K562 (cell line): ENCODE measurements around the gene ARFRP1. TPM values are rescaled to one million over a fixed set of nuclear protein-coding genes. Genes with fewer than 3 reads are reported as not detected.

Source experiments
- ATAC-seq: fragments of 200-7000 bp; cut with Tn5 transposase; 3 replicates; pipeline ENCODE4 v1.9.1; 2020; ENCODE audit warnings: moderate library complexity
- BruUV-seq: library from RNA; stranded (reverse); fragments of 400-500 nt; replicated peaks from 2 replicates; lab custom pipeline; 2021; lab: Mats Ljungman, UMichigan
- CTCF ChIA-PET: fragments of 300-600 bp; formaldehyde crosslinking; extraction: SDS; loops from one replicate; lab custom pipeline; 2021; ENCODE audit warnings: low intra/inter-chr PET ratio; lab: Yijun Ruan, JAX
- POLR2A ChIA-PET: fragments of 300-600, 350-650 bp; sonication (Branson Sonifier 250); formaldehyde crosslinking; extraction: SDS; loops from one replicate; lab custom pipeline; 2021; ENCODE audit warnings: antibody characterized with exemption, inconsistent platforms; lab: Yijun Ruan, JAX
- DNase-seq, 4 experiments: peaks; one replicate each; pipeline versions ENCODE4 v3.0.0 to v3.0.0-alpha.2; 2011 to 2018; ENCODE audit warnings: low spot score in 3 of 4, mixed read lengths in 3 of 4; ENCODE audit errors: extremely low read depth in 1 of 4
- FAIRE-seq: peaks from 2 replicates; lab custom pipeline; 2011; peaks lifted over from hg19 to GRCh38; lab: Jason Lieb, UNC
- H2AFZ ChIP-seq: 2 replicates; pipeline ENCODE4 v1.6.0; 2011; ENCODE audit warnings: low read depth, low read length, control low read depth, inconsistent platforms
- H3K27ac ChIP-seq: fragments of 200-600 bp; 3 replicates; pipeline ENCODE4 v1.8.0; 2011; ENCODE audit warnings: low read depth, mild to moderate bottlenecking, control low read depth, inconsistent platforms, low read length, moderate library complexity, mixed read lengths; ENCODE audit errors: extremely low read depth
- H3K27me3 ChIP-seq, 2 experiments: fragments of 300-600 bp in 1 of 2; 2 replicates in 1 of 2; 3 replicates in 1 of 2; pipeline versions ENCODE4 v1.6.0 to v1.8.0; 2011; ENCODE audit warnings: inconsistent platforms in 2 of 2, low read length in 2 of 2, mild to moderate bottlenecking in 1 of 2, mixed read lengths in 1 of 2, moderate library complexity in 1 of 2; ENCODE audit not compliant: control insufficient read depth in 2 of 2, insufficient read depth in 2 of 2
- H3K36me3 ChIP-seq: fragments of 300-600 bp; 3 replicates; pipeline ENCODE4 v1.8.0; 2011; ENCODE audit warnings: mild to moderate bottlenecking, low read length, inconsistent platforms; ENCODE audit not compliant: control insufficient read depth, insufficient read depth
- H3K4me1 ChIP-seq, 2 experiments: fragments of 200-600 bp in 1 of 2; replicated peaks in 1 of 2; 2 replicates in 1 of 2; 3 replicates in 1 of 2; pipeline versions ENCODE4 v1.5.1 to v1.8.0; 2011; ENCODE audit warnings: inconsistent platforms in 2 of 2, low read length in 2 of 2, mild to moderate bottlenecking in 1 of 2, mixed read lengths in 1 of 2, moderate library complexity in 1 of 2; ENCODE audit not compliant: control insufficient read depth in 2 of 2, insufficient read depth in 2 of 2
- H3K4me2 ChIP-seq: 2 replicates; pipeline ENCODE4 v1.6.1; 2011; ENCODE audit warnings: low read length, control low read depth, inconsistent platforms, mixed read lengths; ENCODE audit not compliant: insufficient read depth
- H3K4me3 ChIP-seq: fragments of 200-600 bp; sonication (generic), shearing (Covaris generic); 2 replicates; pipeline ENCODE4 v1.5.1; 2016; ENCODE audit warnings: control low read depth, inconsistent platforms
- H3K79me2 ChIP-seq: fragments of 200-600 bp; 3 replicates; pipeline ENCODE4 v1.8.0; 2011; ENCODE audit warnings: low read length, inconsistent platforms; ENCODE audit not compliant: control insufficient read depth, insufficient read depth
- H3K9ac ChIP-seq, 2 experiments: 2 replicates each; pipeline versions ENCODE4 v1.6.0 to v1.6.1; 2011; ENCODE audit warnings: low read depth in 2 of 2, low read length in 2 of 2, control low read depth in 1 of 2, inconsistent platforms in 1 of 2, mild to moderate bottlenecking in 1 of 2, mixed read lengths in 1 of 2; ENCODE audit not compliant: insufficient read depth in 1 of 2
- H3K9me1 ChIP-seq: one replicate; pipeline ENCODE4 v1.6.0; 2011; ENCODE audit warnings: inconsistent platforms, mild to moderate bottlenecking, low read length, moderate library complexity; ENCODE audit not compliant: control insufficient read depth, insufficient read depth
- H3K9me3 ChIP-seq: replicated peaks from 2 replicates; pipeline ENCODE4 v1.5.1; 2011; ENCODE audit warnings: low read depth, low read length, inconsistent platforms; ENCODE audit not compliant: control insufficient read depth, insufficient read depth
- H4K20me1 ChIP-seq: replicated peaks from 2 replicates; pipeline ENCODE4 v1.6.1; 2011; ENCODE audit warnings: low read length, inconsistent platforms, mixed read lengths; ENCODE audit not compliant: control insufficient read depth, insufficient read depth
- ADNP ChIP-seq: fragments of 200-800 bp; sonication (Bioruptor generic); IDR thresholded peaks from 2 replicates; pipeline ENCODE4 v1.6.1; 2016; ENCODE audit warnings: missing genetic modification characterization, missing compliant biosample characterization
- AFF4 ChIP-seq: sonication (generic); formaldehyde crosslinking; IDR thresholded peaks from 2 replicates; pipeline ENCODE4 v1.8.0; 2023; ENCODE audit warnings: mild to moderate bottlenecking, missing genetic modification reagents
- ATF7 ChIP-seq: fragments of 450-650 bp; IDR thresholded peaks from 2 replicates; pipeline ENCODE4 v1.7.1; 2014; ENCODE audit warnings: mild to moderate bottlenecking, moderate library complexity
- CREB3L1 ChIP-seq: fragments of 450-650 bp; IDR thresholded peaks from 2 replicates; pipeline ENCODE4 v1.6.1; 2014; ENCODE audit warnings: low read depth, mild to moderate bottlenecking, moderate library complexity, borderline replicate concordance
- ELF2 ChIP-seq: fragments of 250-450 bp; sonication (Bioruptor Pico); IDR thresholded peaks from 2 replicates; pipeline ENCODE4 v1.5.0; 2021; ENCODE audit warnings: mild to moderate bottlenecking
- HCFC1 ChIP-seq: IDR thresholded peaks from 2 replicates; pipeline ENCODE4 v1.6.1; 2012; ENCODE audit warnings: low read depth, low read length, improper control_type of control experiment
- HDGF ChIP-seq: fragments of 450-650 bp; IDR thresholded peaks from 2 replicates; pipeline ENCODE4 v1.6.1; 2016
- HMGN3 ChIP-seq: IDR thresholded peaks from 2 replicates; pipeline ENCODE4 v1.6.1; 2011; ENCODE audit warnings: borderline replicate concordance, low read depth, mild to moderate bottlenecking, mixed read lengths, low read length; ENCODE audit not compliant: insufficient read length; ENCODE audit errors: extremely low read depth
- HNRNPH1 ChIP-seq: fragments of 200-400 bp; formaldehyde crosslinking; optimal IDR thresholded peaks from 2 replicates; pipeline ENCODE3; 2017; ENCODE audit warnings: low read depth, mild to moderate bottlenecking, low read length, moderate library complexity
- KLF6 ChIP-seq: fragments of 250-450 bp; sonication (Bioruptor Pico); IDR thresholded peaks from 2 replicates; pipeline ENCODE4 v1.4.0; 2020; ENCODE audit warnings: mild to moderate bottlenecking, moderate library complexity, borderline replicate concordance
- MAFG ChIP-seq: fragments of 450-650 bp; conservative IDR thresholded peaks from 2 replicates; pipeline ENCODE4 v1.6.1; 2016; ENCODE audit warnings: missing genetic modification characterization, missing compliant biosample characterization
- NELFE ChIP-seq: IDR thresholded peaks from 2 replicates; pipeline ENCODE4 v1.6.1; 2011; ENCODE audit warnings: mild to moderate bottlenecking; ENCODE audit not compliant: insufficient read depth, insufficient read length
- PHTF2 ChIP-seq: fragments of 250-450 bp; sonication (Bioruptor Pico); IDR thresholded peaks from 2 replicates; pipeline ENCODE4 v1.5.0; 2021; ENCODE audit warnings: mild to moderate bottlenecking
- PRPF4 ChIP-seq: fragments of 200-400 bp; formaldehyde crosslinking; IDR thresholded peaks from one replicate; pipeline ENCODE4 v1.6.1; 2017; ENCODE audit warnings: low read length, low read depth, mild to moderate bottlenecking; ENCODE audit not compliant: insufficient read depth, poor library complexity, severe bottlenecking
- SIX5 ChIP-seq, 2 experiments: IDR thresholded peaks; 2 replicates each; pipeline ENCODE4 v1.6.1; 2011; ENCODE audit warnings: low read length in 2 of 2, borderline replicate concordance in 1 of 2, low read depth in 1 of 2, mild to moderate bottlenecking in 1 of 2, moderate library complexity in 1 of 2; ENCODE audit not compliant: insufficient read depth in 1 of 2
- U2AF1 ChIP-seq: fragments of 200-400 bp; formaldehyde crosslinking; optimal IDR thresholded peaks from 2 replicates; pipeline ENCODE3; 2017; ENCODE audit warnings: mild to moderate bottlenecking, low read depth, low read length, moderate library complexity
- ZNF253 ChIP-seq: fragments of 250-450 bp; sonication (Bioruptor Pico); conservative IDR thresholded peaks from 2 replicates; pipeline ENCODE4 v1.6.1; 2021; ENCODE audit warnings: mild to moderate bottlenecking
- WGBS: fragments of 100-300 bp; shearing (Covaris generic); methylation state at CpG from one replicate; pipeline ENCODE4 v1.1.6; 2016; ENCODE audit warnings: low coverage, mixed read lengths; ENCODE audit not compliant: insufficient coverage; ENCODE audit errors: missing lambda C conversion rate; 5-methylcytosine and 5-hydroxymethylcytosine counted together
- in situ Hi-C: fragments of 300-500 bp; cut with MboI; formaldehyde crosslinking; loops from 4 replicates; pipeline ENCODE4 v1.15.0; 2018; ENCODE audit warnings: inconsistent platforms, mixed read lengths
- intact Hi-C: fragments of 100-400 bp; cut with micrococcal nuclease; formaldehyde crosslinking; loops from 2 replicates; pipeline ENCODE4 v1.14.2; 2022
- polyA plus RNA-seq, 8 experiments: library from polyadenylated mRNA; depleted of rRNA in 4 of 8; stranded (reverse) in 5 of 8; unstranded in 3 of 8; fragments of >200 nt; fragmentation: Nextera tagmentation in 2 of 8; fragmentation: Illumina TruSeq in 1 of 8; extraction: Ambion mirVana in 2 of 8; extraction: Trizol in 1 of 8; gene quantifications; 2 replicates each; pipeline versions ENCODE4 v1.2.1 to v1.2.3, GENCODE V29; 2011 to 2014; ENCODE audit warnings: inconsistent platforms in 1 of 8, missing spikeins in 1 of 8
- total RNA-seq, 7 experiments: library from RNA; depleted of rRNA in 6 of 7; stranded (reverse); fragments of >200 nt in 6 of 7; fragmentation: Illumina TruSeq in 2 of 7; extraction: Trizol in 2 of 7; gene quantifications; 2 replicates each; pipeline versions ENCODE4 v1.2.1 to v1.2.3, GENCODE V29; 2011 to 2021; ENCODE audit warnings: low replicate concordance in 1 of 7

The ARFRP1 gene
- total and polyA plus RNA-seq, 9 of the 15 experiments (the other 6 are each of a cell fraction or from before 2014, with no cell fraction given), result 2.2 to 78.9 (median 37.3) TPM

GRCh38 chr20:63747622-63748069 lies 39.9 kb upstream of the ARFRP1 start:
- Histone ChIP-seq H3K27ac (no peak overlapping the region), H3K27me3 (no peaks in the 10 kb centered on the region), H3K9me1 (no peaks in the 10 kb centered on the region), H3K9ac (peak overlapping the region in 1 of 2 experiments; percentile 77; a peak in 2 of 4 replicates), H3K4me1 (peaks cover 9 to 67% of the 10 kb centered on the region in 2 experiments), H3K79me2 (no peaks in the 10 kb centered on the region), H3K9me3 (no peaks in the 10 kb centered on the region), H3K36me3 (peaks cover 13% of the 10 kb centered on the region; the same call in 1 of the 3 replicates), H4K20me1 (no peaks in the 10 kb centered on the region), H3K4me2 (no peak overlapping the region), H3K4me3 (no peak overlapping the region), H2AFZ (no peak overlapping the region)
- ChIA-PET CTCF (no interaction called here), POLR2A (no interaction called here)
- in situ Hi-C loops, result no loop called here
- intact Hi-C loops, result no loop called here
- FAIRE-seq, result no peak
- no peak for DNase-seq
- ATAC-seq, result no peak
- WGBS, result 70% methylated on average over 8 of the region's 13 CpGs
- BruUV-seq, result no TSS peak
- TF ChIP-seq AFF4 (no peak), HCFC1 (no peak), NELFE (no peak), PHTF2 (CRISPR knock-in tag) (no peak), ELF2 (no peak), HNRNPH1 (no peak), HDGF (no peak), CREB3L1 (no peak), MAFG (tag) (no peak), KLF6 (CRISPR knock-in tag) (no peak), ADNP (tag) (no peak), SIX5 (IDR thresholded peaks at IDR 0.05; ENCODE audit: borderline replicate concordance in 1 of 2, insufficient read depth in 1 of 2, low read depth in 1 of 2, low read length in 2 of 2) (no peak), ZNF253 (CRISPR knock-in tag) (no peak), PRPF4 (no peak), U2AF1 (no peak), HMGN3 (no peak), ATF7 (no peak)
